ENCODE measurements around the gene CCNQ.

Gene CCNQ

DNA sequence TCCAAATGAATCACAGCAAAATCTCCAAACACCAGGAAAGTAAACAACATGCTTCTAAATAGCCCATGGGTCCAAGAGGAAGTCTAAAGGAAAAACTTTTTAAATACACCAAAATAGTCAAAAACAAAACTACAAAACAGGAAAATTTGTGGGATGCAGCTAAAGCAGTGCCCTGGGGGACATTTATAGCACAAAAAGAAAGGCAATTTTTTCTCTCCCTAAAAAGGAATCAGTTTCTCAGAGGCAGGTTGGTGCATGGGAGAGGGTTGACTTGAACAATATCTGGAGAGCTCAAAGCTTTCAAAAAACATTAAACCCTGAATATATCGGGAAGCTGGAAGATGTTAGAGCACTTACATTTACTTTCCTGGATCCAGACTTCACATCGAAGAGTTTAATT lies 32.4 kb upstream of the CCNQ start:
- H3K27ac ChIP-seq, result no peak overlapping the region
- no peak for TF ChIP-seq ZFX (IDR thresholded peaks at IDR 0.05; ENCODE audit: borderline replicate concordance)
- TF ChIP-seq, protein P1, sequence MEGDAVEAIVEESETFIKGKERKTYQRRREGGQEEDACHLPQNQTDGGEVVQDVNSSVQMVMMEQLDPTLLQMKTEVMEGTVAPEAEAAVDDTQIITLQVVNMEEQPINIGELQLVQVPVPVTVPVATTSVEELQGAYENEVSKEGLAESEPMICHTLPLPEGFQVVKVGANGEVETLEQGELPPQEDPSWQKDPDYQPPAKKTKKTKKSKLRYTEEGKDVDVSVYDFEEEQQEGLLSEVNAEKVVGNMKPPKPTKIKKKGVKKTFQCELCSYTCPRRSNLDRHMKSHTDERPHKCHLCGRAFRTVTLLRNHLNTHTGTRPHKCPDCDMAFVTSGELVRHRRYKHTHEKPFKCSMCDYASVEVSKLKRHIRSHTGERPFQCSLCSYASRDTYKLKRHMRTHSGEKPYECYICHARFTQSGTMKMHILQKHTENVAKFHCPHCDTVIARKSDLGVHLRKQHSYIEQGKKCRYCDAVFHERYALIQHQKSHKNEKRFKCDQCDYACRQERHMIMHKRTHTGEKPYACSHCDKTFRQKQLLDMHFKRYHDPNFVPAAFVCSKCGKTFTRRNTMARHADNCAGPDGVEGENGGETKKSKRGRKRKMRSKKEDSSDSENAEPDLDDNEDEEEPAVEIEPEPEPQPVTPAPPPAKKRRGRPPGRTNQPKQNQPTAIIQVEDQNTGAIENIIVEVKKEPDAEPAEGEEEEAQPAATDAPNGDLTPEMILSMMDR (IDR thresholded peaks at IDR 0.05), result no peak

DNA sequence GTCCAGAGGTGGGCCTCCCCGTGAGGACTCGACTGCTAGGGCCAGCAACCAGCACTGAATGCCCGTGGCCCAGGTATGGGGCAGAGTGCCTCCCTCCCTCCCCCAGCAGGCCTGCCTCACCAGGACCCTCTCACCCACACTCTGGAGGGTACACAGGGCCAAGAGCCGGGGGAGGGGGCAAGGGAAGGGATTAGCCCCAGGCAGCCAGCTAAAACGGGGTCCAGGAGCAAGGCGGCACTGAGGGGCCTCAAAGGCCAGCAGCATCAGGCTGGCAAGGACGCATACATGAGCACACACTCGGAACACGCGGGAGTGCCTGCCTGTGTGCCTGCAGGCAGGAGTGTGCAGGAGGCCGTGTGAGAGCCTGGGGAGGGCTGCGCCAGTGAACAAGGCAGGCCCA lies 29.7 kb upstream of the CCNQ start:
- H3K27ac ChIP-seq, result no peak overlapping the region
- TF ChIP-seq ZFX (IDR thresholded peaks at IDR 0.05; ENCODE audit: borderline replicate concordance), result no peak
- TF ChIP-seq, protein P1 (IDR thresholded peaks at IDR 0.05), result no peak

DNA sequence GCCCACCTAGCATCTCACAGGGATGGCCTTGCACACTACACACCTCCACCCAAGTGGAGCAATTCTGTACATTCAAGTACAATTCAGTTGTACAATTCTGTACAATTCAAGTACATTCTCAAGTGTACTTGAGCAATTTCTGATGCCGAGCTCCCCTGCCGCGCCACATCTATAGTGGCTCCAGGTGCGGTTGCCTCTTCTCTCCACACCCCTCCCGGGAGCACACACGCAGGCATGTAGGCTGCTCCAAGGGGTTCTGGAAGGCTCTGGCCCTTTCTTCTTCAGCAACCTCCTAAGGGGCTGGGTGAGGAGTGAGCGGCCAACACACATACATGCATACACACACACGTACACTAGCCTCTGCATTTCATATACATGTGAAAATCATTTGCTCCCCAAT lies 29.2 kb upstream of the CCNQ start:
- H3K27ac ChIP-seq, result no peak overlapping the region
- no peak for TF ChIP-seq ZFX (IDR thresholded peaks at IDR 0.05; ENCODE audit: borderline replicate concordance)
- TF ChIP-seq, protein P1 (IDR thresholded peaks at IDR 0.05), result no peak

DNA sequence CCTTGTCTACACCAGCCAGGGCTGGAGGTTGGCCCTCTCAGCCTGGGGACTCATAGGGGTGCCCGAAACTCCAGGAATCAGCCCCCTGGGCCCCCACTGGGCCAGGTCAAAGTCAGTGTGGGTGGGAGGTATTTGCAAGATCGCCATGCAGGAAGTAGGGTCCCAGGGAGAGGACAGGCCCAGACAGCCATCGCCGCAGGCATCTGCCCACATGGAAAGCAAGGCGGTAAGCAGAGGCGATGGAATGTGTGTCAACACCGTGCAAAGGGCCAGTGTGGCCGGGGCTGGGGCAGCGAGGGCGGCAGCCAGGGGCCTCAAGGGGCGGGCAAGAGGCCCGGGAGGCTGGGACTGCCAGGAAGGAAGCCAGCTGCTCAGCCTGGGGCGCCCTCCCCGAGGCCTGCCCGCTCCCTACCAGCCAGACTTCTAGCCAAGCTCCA lies 28.8 kb upstream of the CCNQ start:
- no peak overlapping the region for H3K27ac ChIP-seq
- no peak for TF ChIP-seq ZFX (IDR thresholded peaks at IDR 0.05; ENCODE audit: borderline replicate concordance)
- TF ChIP-seq, protein P1 (IDR thresholded peaks at IDR 0.05), result no peak

DNA sequence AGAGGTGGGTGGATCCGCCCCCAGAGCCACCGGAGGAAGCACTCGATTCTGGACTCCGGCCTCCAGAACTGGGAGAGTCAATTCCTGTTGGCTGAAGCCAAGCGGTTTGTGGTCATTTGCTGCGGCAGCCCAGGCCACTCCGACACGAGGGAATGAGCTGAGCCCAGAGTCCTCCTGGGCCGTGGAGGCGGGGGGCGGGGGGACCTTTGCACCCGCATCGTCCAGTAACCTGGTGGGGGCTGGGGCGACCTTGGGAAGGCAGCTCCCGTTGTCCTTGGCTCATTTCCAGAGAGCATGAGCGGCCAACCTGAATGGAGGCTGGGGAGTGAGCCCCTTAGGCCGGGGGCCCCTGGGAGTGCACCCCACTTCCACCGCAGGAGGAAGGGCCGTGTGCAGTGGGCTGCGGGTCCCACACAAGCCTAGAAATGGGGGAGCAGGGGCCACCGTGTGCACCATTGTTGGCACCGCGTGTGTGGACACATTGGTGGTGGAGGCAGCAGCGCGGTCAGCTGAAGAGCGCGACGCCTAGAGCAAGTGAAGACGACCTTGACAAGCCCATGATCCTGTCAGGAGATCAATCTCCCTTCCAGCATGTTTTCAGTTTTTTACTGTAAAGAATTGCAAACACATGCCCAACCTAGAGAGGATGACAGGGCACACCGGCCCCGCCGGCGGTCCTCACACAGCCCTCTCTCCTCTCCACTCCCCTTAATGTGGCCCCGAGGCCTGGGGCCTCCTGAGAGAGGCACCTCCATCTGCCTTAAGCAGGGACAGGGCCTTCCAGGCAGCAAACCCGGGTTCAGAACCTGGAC lies 28.1 kb upstream of the CCNQ start:
- TF ChIP-seq, protein P1 (IDR thresholded peaks at IDR 0.05), result no peak
- no peak for TF ChIP-seq ZFX (IDR thresholded peaks at IDR 0.05; ENCODE audit: borderline replicate concordance)
- no peak overlapping the region for H3K27ac ChIP-seq

DNA sequence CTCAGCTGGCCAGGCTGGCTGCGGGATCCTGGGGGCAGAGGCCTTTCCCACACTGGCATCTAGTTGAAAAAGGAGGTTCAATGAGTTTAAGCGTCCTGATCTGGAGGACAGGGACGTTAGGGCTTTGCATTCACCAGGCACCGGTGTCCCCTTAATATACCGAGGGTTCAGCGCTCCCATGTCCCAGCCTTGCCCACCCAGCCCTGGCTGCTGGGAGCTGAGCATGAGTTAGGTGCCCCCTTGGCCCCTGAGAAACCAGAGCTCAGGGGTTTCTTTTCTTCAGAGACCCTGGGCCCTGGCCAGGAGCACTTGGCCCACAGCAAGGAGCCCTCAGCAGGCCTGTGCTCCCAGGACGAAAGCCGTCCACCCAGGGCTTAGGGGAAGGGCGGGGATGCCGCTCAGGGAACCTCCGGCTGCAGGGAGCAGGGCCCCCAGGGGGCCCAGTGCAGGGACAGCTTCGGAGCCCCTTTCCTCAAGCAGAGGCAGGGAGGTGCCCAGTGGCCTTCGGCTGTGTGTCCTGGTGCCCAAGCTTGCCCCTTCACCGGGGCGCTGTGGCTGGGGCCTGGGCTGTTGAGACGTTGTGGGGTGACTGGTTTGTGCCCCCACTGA lies 27.2 kb upstream of the CCNQ start:
- no peak overlapping the region for H3K27ac ChIP-seq
- TF ChIP-seq, protein P1 (IDR thresholded peaks at IDR 0.05), result no peak
- TF ChIP-seq ZFX (IDR thresholded peaks at IDR 0.05; ENCODE audit: borderline replicate concordance), result no peak
